Measurements from ENCODE around the gene PPP1R13B. TPM values are rescaled to one million over a fixed set of nuclear protein-coding genes. Genes with fewer than 3 reads are reported as not detected.
"Not testable (repeated sequence)": the region's sequence is repeated elsewhere in the genome, so short reads cannot be mapped to it uniquely, and the experiment has no call there.

Gene PPP1R13B
- total RNA-seq, 3 donors from 2014 or later, result 6.8 to 11.8 (median 9.7) TPM

DNA sequence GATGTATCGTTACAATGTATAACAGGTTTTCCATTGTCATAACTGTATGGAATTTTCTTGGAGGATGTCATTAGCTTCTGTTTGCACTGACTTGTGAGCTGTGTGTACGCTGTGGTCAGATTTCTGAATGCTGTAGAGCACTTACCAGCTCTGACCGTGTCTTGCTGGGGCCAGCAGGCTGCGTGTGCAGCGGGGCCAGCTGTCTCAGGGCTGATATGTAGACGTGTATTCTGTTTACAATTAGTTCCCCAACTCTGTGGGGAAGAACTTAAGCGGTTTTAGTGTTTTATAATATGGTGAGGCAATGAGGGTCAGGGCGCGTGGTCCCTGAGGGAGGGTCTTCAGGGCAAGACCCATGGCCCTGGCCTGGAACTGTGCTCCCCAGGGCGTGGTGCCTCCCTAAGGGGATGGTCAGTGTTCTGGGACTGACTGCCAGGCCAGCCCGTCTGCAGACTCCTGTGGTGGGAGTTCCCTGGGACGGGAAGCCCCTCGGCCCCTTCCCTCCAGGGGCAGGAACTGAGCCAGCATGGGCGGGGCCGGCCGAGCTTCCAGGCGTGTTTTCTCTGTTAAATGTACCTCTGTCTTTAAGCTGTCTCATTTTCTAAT lies 150.8 kb downstream of the PPP1R13B start:
- no peaks in the 10 kb centered on the region for H3K27me3 Mint-ChIP-seq (ENCODE audit: low read depth)
- ATAC-seq (no peak), DNase-seq (no peak)
- no peaks in the 10 kb centered on the region for H3K9me3 Mint-ChIP-seq
- H3K4me3 Mint-ChIP-seq, result no peak overlapping the region
- H3K4me1 Mint-ChIP-seq (ENCODE audit: low read depth), result peaks cover 6% of the 10 kb centered on the region
- H3K36me3 Mint-ChIP-seq (ENCODE audit: insufficient read depth), result peaks cover 5% of the 10 kb centered on the region

DNA sequence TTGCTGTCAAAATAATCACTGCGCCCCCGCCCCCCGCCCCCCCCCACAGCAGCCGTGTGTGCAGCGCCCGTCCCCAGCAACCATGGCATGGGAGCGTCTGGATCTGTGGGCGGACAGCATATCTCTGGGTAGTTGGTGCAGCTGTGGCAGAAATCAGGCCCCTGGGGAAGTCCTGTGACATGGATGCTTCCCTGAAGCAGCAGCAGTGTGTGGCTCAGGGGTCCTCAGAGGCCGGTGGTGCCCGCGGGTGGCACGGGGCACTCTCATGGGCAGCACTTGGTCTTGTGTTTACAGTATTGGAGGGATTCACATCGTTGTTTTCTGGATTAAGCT lies 151.3 kb downstream of the PPP1R13B start:
- DNase-seq, result no peak
- Mint-ChIP-seq H3K4me3 (no peak overlapping the region), H3K36me3 (ENCODE audit: insufficient read depth) (peaks cover 5% of the 10 kb centered on the region), H3K9me3 (no peaks in the 10 kb centered on the region), H3K27me3 (ENCODE audit: low read depth) (no peaks in the 10 kb centered on the region), H3K4me1 (ENCODE audit: low read depth) (peaks cover 6% of the 10 kb centered on the region)
- no peak for ATAC-seq

DNA sequence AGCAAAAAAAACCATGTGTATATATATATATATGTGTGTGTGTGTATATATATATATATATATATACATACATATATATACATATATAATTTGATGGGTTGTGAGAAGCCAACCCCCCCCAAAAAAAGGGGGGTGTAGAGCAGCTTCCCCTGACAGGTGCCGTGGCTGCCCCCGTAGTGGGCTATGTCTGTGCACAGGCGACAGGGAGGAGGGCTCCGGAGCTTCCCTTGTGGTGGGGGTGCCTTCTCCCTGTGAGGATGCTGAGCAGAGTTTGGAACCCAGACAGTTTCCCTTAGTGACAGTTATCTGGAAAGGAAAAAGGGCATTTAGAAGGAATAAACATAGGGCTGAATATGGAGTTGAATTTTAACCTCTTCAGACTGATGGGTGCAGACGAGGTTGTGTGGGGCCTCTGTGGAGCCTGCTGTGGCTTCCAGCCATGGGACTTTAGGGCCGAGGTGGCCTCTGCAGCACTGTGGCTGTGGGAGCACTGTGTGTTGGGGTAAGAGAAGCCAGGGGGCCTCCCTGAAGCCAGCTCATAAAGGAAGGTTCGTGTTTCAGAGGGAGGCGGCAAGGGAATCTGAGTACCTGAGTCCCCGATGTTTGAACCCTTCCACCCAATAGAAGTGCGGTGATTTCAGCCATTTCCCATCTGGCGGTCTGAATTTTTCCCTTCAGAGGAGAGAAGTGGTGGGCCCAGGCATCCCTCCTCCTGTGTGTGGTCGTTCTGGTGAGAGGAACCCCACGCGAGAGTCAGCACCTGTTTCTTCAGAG lies 151.9 kb downstream of the PPP1R13B start:
- no peaks in the 10 kb centered on the region for H3K9me3 Mint-ChIP-seq
- no peak for DNase-seq
- peaks cover 6% of the 10 kb centered on the region for H3K4me1 Mint-ChIP-seq (ENCODE audit: low read depth)
- no peak overlapping the region for H3K4me3 Mint-ChIP-seq
- no peaks in the 10 kb centered on the region for H3K27me3 Mint-ChIP-seq (ENCODE audit: low read depth)
- peaks cover 5% of the 10 kb centered on the region for H3K36me3 Mint-ChIP-seq (ENCODE audit: insufficient read depth)
- ATAC-seq, result no peak

DNA sequence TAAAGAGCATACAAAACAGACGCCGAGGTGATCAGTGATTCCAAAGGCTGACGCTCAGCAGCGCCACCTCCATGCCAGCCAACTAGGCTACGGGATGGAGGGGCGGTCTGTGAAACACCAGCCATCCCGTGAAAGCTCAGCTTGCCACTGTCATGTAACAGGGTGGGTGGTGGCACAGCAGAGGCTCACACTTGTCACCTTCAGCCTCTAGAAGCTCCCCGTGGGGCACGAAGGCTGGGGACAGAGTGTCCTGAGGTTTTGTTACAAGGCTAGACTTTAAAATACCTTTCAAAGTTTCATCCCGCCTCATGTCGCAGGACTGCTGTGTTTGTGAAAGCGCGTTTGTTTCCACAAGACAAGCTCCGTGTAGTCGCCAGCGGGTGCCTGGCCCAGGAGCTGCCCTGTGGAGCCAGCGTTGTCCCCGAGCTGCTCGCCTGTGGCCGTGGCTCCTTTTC lies 152.8 kb downstream of the PPP1R13B start:
- H3K4me3 Mint-ChIP-seq, result no peak overlapping the region
- H3K36me3 Mint-ChIP-seq (ENCODE audit: insufficient read depth), result peaks cover 9% of the 10 kb centered on the region
- ATAC-seq, result no peak
- H3K4me1 Mint-ChIP-seq (ENCODE audit: low read depth), result peaks cover 6% of the 10 kb centered on the region
- H3K9me3 Mint-ChIP-seq, result no peaks in the 10 kb centered on the region
- no peak for DNase-seq
- H3K27me3 Mint-ChIP-seq (ENCODE audit: low read depth), result no peaks in the 10 kb centered on the region

DNA sequence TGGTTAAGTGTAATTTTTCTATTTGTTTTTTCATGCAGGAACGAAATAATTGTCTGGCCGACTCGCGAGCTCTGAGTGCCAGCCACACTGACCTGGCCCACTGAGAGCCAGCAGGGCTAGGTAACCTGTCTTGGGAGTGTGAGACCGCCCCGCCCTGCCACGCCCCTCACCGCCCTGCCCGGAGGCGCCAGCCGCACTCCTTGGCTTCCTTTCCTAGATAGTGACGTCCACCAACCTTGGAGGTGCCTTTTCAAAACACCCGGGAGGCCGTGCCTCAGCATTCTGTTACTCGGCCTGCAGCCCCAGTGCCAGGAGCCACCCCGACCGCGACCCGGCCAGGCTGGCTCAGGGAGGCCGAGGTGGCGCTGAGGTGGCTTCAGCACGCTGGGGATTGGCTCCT lies 153.9 kb downstream of the PPP1R13B start:
- DNase-seq, result no peak
- Mint-ChIP-seq H3K9me3 (no peaks in the 10 kb centered on the region), H3K27me3 (ENCODE audit: low read depth) (no peaks in the 10 kb centered on the region), H3K4me1 (ENCODE audit: low read depth) (peaks cover 8% of the 10 kb centered on the region), H3K36me3 (ENCODE audit: insufficient read depth) (peaks cover 17% of the 10 kb centered on the region), H3K4me3 (no peak overlapping the region)
- ATAC-seq, result no peak

DNA sequence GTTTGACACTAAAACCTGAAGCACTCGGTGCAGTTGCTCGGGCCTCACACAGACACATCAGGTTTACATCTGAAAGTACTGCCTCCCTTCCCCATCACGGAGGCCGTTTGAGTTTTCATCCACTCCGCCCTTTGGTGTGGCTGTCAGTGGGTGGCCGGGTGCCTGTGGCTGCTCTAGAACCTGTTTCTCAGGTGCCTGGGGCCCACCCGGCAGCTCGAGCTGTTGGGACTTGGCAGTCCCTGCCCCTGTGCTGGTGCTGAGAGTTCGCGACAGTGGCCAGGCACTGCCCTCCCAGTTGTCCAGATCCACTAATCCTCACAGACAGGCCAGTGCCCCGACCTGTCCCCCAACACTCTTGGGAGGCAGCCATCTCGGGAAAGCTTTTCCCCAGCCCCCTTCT lies 154.5 kb downstream of the PPP1R13B start:
- H3K4me3 Mint-ChIP-seq, result no peak overlapping the region
- DNase-seq, result no peak
- peaks cover 8% of the 10 kb centered on the region for H3K4me1 Mint-ChIP-seq (ENCODE audit: low read depth)
- no peaks in the 10 kb centered on the region for H3K27me3 Mint-ChIP-seq (ENCODE audit: low read depth)
- no peak for ATAC-seq
- no peaks in the 10 kb centered on the region for H3K9me3 Mint-ChIP-seq
- peaks cover 19% of the 10 kb centered on the region for H3K36me3 Mint-ChIP-seq (ENCODE audit: insufficient read depth)

DNA sequence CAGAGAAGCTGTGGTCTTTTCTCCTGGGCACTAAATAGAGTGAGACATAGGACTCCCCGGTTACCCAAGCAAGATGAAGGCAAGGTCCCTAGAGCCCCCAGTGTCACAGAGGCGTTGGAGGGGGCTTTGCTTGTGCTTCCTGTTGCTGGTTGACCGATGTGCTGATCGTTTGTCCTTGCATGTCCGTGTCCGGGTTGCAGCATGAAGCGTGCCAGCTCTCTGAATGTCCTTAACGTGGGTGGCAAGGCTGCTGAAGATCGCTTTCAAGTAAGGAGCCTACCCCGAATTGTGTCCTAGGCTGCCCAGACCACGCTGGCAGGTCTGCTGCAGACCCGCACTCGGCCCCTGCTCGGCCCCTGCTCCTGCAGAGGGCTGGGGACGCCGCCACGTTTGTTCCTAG lies 155.2 kb downstream of the PPP1R13B start:
- DNase-seq, result no peak
- peaks cover 8% of the 10 kb centered on the region for H3K4me1 Mint-ChIP-seq (ENCODE audit: low read depth)
- H3K9me3 Mint-ChIP-seq, result no peaks in the 10 kb centered on the region
- ATAC-seq, result no peak
- no peaks in the 10 kb centered on the region for H3K27me3 Mint-ChIP-seq (ENCODE audit: low read depth)
- peaks cover 19% of the 10 kb centered on the region for H3K36me3 Mint-ChIP-seq (ENCODE audit: insufficient read depth)
- H3K4me3 Mint-ChIP-seq, result no peak overlapping the region

DNA sequence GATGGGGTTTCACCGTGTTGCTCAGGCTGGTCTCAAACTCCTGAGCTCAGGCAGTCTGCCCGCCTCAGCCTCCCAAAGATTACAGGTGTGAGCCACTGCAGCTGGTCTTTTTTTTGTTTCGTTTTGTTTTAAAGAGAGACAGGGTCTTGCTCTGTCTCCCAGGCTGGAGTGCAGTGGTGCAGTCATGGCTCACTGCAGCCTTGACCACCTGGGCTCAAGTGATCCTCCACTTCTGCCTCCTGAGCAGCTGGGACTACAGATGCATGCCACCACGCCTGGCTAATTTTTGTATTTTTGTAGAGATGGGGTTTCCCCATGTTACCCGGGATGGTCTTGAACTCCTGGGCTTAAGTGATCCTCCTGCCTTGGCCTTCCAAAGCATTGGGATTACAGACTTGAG lies 155.7 kb downstream of the PPP1R13B start:
- not testable (repeated sequence) for H3K27me3 Mint-ChIP-seq (ENCODE audit: low read depth); H3K4me3 Mint-ChIP-seq; H3K9me3 Mint-ChIP-seq; ATAC-seq; H3K4me1 Mint-ChIP-seq (ENCODE audit: low read depth); DNase-seq
- peaks cover 24% of the 10 kb centered on the region for H3K36me3 Mint-ChIP-seq (ENCODE audit: insufficient read depth)

DNA sequence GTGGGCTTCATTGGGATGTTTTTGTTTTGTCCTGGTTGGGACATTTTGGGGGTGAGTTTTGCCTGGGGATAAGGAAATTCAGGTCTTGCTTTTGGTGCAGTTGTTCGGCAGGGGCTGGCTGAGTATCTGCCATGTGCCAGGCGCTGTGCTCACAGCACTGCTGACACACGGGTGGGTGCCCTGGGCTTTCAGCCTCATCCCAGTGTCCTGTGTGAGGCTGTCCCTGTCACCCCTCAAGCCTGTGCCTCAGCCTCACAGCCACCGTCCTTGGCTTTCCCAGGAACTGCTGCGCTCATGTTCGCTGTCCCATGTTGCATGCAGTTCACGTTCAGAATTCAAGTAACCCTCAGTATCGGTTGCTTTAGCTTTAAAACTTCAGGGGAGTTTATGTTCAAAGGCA lies 157.0 kb downstream of the PPP1R13B start:
- ATAC-seq (no peak), DNase-seq (no peak)
- H3K4me1 Mint-ChIP-seq (ENCODE audit: low read depth), result peaks cover 2% of the 10 kb centered on the region
- H3K27me3 Mint-ChIP-seq (ENCODE audit: low read depth), result no peaks in the 10 kb centered on the region
- no peak overlapping the region for H3K4me3 Mint-ChIP-seq
- no peaks in the 10 kb centered on the region for H3K9me3 Mint-ChIP-seq
- peaks cover 24% of the 10 kb centered on the region for H3K36me3 Mint-ChIP-seq (ENCODE audit: insufficient read depth)

DNA sequence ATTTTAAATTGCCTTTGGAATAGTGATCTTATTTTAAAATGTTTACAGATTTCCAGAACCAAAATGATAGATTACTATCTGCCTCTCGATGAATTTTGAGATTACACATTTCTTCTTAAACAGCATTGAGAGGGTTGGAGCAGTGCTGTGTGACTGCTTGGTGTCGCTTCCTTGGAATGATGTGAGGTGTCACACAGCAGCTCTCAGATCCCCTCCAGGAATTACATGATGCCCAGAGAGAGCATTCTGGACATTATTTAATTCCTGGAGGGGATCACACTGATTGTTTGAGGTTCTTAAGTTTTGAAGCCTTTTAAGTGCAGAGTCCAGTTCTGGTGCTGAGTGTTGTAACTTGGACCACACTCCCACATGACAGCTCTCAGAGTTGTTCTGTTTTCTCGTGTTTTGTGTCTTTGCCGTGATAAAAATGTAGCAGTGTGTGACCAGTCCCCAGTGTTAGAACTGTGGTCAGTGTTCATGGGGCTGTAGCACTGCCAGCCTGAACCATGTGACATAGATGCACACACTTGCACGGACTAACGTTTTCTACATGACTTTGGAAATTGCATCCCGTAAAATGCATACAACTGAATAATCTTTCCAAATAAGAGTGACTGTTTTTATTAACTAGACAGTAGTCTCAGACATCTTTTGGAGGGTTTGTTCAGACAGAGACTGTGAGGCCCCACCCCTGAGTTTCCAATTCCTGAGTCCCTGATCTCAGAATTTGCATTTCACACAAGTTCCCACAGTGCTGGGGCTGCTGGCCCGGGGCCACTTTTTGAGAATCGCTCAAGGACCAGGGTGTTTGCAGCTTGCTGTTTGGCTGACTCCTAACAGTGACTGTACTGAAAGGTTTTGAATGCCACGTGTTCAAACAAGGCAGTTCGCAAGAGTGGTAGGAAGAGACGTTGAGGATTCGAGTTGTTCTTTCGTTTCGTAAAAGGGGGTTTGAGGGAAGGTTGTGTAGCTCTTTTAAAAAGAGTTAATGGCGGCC lies 158.2 kb downstream of the PPP1R13B start:
- ATAC-seq (no peak), DNase-seq (no peak)
- H3K36me3 Mint-ChIP-seq (ENCODE audit: insufficient read depth), result peaks cover 24% of the 10 kb centered on the region
- no peak overlapping the region for H3K4me3 Mint-ChIP-seq
- H3K4me1 Mint-ChIP-seq (ENCODE audit: low read depth), result peaks cover 2% of the 10 kb centered on the region
- no peaks in the 10 kb centered on the region for H3K9me3 Mint-ChIP-seq
- H3K27me3 Mint-ChIP-seq (ENCODE audit: low read depth), result no peaks in the 10 kb centered on the region

DNA sequence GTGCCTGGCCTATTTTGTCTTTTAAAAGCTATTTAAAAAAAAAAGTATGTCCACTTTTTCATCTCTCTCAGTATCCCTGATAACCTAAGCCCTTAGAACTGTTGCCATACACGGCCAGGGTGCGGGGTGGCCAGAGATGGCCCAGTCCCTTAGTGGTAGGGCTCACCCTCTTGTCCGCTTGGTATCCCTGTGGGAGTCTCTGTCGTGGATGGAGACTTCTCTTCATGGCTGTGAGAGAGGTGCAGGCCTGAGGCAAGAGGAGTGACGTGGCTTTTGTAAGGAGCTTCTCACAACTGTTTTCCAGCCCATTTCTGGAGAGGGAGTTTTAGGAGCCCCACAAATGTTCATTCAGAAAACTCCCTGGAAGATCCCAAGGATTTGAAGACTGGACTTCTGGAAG lies 158.9 kb downstream of the PPP1R13B start:
- peaks cover 2% of the 10 kb centered on the region for H3K4me1 Mint-ChIP-seq (ENCODE audit: low read depth)
- no peak for DNase-seq
- H3K36me3 Mint-ChIP-seq (ENCODE audit: insufficient read depth), result peaks cover 22% of the 10 kb centered on the region
- no peaks in the 10 kb centered on the region for H3K9me3 Mint-ChIP-seq
- ATAC-seq, result no peak
- H3K4me3 Mint-ChIP-seq, result no peak overlapping the region
- no peaks in the 10 kb centered on the region for H3K27me3 Mint-ChIP-seq (ENCODE audit: low read depth)

DNA sequence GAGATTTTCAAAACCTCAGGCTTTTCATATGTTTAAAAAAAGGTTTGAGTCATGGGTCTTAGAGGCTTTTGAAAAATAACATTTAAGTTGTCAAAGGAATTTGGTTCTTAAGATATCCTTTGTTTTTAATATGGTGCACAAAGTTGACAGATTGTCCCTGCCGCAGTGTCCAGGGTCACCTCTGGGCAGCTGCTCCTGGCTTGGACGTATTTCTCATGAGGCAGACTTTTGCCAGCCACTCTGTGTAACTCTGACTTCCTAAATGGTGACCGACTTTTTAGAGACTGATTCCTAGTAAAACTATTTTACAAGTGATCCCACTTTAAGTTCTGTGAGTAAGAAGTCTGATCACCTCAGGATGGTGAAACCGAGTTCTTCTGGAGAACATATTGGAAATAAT lies 159.7 kb downstream of the PPP1R13B start:
- DNase-seq (no peak), ATAC-seq (no peak)
- no peaks in the 10 kb centered on the region for H3K27me3 Mint-ChIP-seq (ENCODE audit: low read depth)
- H3K4me3 Mint-ChIP-seq, result no peak overlapping the region
- peaks cover 2% of the 10 kb centered on the region for H3K4me1 Mint-ChIP-seq (ENCODE audit: low read depth)
- H3K36me3 Mint-ChIP-seq (ENCODE audit: insufficient read depth), result peaks cover 27% of the 10 kb centered on the region
- H3K9me3 Mint-ChIP-seq, result no peaks in the 10 kb centered on the region

DNA sequence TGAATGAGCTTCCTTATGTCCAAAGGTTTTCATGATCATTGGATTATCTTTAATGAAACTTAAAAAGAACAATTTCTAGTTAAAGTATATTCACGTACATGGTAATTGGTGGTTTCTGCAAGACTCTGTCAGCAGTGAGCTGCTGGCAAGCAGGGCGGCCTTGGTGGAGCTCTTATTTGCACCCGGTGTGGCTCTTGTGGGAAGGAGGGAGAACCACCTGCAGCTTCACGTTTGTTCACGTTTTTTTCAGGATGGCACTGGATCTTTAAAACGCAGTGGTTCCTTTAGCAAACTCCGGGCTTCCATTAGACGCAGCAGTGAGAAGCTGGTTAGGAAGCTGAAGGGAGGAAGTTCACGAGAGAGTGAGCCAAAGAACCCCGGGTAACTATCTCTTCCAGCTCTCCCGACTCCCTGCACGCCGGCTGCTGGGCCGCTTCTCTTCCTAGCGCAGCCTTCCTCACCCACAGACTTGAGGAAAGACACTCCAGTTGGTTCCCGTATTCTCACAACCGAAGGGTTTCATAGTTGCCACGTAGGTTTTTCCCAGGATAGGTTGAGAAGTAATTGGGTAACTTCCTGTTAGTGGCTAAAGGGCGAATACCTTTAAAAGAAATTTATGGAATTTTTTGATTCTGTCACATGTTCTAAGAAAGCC lies 160.4 kb downstream of the PPP1R13B start:
- Mint-ChIP-seq H3K36me3 (ENCODE audit: insufficient read depth) (peaks cover 27% of the 10 kb centered on the region), H3K27me3 (ENCODE audit: low read depth) (no peaks in the 10 kb centered on the region), H3K9me3 (no peaks in the 10 kb centered on the region), H3K4me1 (ENCODE audit: low read depth) (peaks cover 2% of the 10 kb centered on the region), H3K4me3 (no peak overlapping the region)
- no peak for DNase-seq
- no peak for ATAC-seq
